ENCODE measurements around the gene MTHFD1L. TPM values are rescaled to one million over a fixed set of nuclear protein-coding genes. Genes with fewer than 3 reads are reported as not detected.

The MTHFD1L gene
- total RNA-seq, 1 donor from 2014 or later: 107 TPM

GRCh38 chr6:151054306-151054705 is 188.8 kb downstream of the MTHFD1L start:
- Histone ChIP-seq H3K4me3 (ENCODE audit: insufficient read depth, low read depth, low read length) (no peak overlapping the region), H3K36me3 (ENCODE audit: insufficient read depth, low read length) (peaks cover 4% of the 10 kb centered on the region), H3K4me2 (ENCODE audit: low read length) (no peak overlapping the region), H3K27ac (ENCODE audit: low read depth, low read length) (no peak overlapping the region), H2AFZ (ENCODE audit: low read depth, low read length) (no peak overlapping the region), H3K79me2 (ENCODE audit: insufficient read depth, low read length) (peaks cover 3% of the 10 kb centered on the region), H3K4me1 (ENCODE audit: insufficient read depth, low read length) (peaks cover 10% of the 10 kb centered on the region), H3K9ac (ENCODE audit: low read length) (peak overlapping the region; percentile 15), H4K20me1 (ENCODE audit: insufficient read depth, low read length) (no peaks in the 10 kb centered on the region), H3K27me3 (ENCODE audit: insufficient read depth, low read length) (no peaks in the 10 kb centered on the region), H3K9me3 (ENCODE audit: insufficient read depth, low read depth, low read length) (no peaks in the 10 kb centered on the region)
- H3K9me3 Mint-ChIP-seq (ENCODE audit: unreplicated experiment): no peaks in the 10 kb centered on the region
- H3K4me3 Mint-ChIP-seq (ENCODE audit: unreplicated experiment): no peak overlapping the region
- no peaks in the 10 kb centered on the region for H3K27me3 Mint-ChIP-seq (ENCODE audit: low read depth, unreplicated experiment)
- H3K4me1 Mint-ChIP-seq (ENCODE audit: low read depth, unreplicated experiment): no peaks in the 10 kb centered on the region
- TF ChIP-seq EZH2 (IDR thresholded peaks at IDR 0.05; ENCODE audit: insufficient read depth, low read length): no peak
- TF ChIP-seq, protein P1, sequence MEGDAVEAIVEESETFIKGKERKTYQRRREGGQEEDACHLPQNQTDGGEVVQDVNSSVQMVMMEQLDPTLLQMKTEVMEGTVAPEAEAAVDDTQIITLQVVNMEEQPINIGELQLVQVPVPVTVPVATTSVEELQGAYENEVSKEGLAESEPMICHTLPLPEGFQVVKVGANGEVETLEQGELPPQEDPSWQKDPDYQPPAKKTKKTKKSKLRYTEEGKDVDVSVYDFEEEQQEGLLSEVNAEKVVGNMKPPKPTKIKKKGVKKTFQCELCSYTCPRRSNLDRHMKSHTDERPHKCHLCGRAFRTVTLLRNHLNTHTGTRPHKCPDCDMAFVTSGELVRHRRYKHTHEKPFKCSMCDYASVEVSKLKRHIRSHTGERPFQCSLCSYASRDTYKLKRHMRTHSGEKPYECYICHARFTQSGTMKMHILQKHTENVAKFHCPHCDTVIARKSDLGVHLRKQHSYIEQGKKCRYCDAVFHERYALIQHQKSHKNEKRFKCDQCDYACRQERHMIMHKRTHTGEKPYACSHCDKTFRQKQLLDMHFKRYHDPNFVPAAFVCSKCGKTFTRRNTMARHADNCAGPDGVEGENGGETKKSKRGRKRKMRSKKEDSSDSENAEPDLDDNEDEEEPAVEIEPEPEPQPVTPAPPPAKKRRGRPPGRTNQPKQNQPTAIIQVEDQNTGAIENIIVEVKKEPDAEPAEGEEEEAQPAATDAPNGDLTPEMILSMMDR (IDR thresholded peaks at IDR 0.05; ENCODE audit: insufficient read depth, low read depth, low read length): no peak
- no peak for FAIRE-seq
- no peak overlapping the region for H3K27ac Mint-ChIP-seq (ENCODE audit: unreplicated experiment)
- peak; percentile 36 for DNase-seq (ENCODE audit: low read depth)
- peaks cover 11% of the 10 kb centered on the region for H3K36me3 Mint-ChIP-seq (ENCODE audit: low read depth, unreplicated experiment)

DNA sequence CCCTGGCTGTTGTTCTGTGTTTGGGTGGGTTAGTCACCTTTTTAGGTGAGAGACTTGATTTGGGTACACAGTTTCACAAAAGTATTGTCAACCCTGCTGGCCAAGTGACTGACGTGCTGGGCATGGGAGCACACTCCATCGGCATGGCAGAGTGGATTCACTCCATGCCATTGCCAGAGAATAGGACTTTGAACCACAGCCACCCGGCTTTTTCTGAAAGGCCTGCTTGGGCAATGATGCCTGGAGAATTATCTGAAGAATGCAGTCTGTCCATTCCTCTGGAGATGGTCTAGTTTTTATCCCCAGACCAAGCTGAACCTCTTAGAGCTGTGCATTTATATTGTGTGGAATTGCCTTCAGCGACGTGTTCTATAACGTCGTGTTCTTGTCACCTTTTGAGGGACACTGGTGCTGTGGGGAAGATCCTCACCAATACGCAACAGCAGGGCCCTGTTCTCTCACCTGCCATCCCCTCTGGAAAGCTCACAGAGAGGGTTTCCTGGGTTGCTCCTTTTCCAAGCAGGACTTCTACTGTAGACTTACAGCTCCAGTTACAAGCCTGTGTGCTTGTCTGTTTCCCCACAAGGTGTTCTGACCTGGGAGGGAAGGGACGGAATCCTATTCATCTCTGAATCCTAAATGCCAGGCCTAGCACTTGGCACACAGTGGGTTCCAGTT is 190.9 kb downstream of the MTHFD1L start:
- Mint-ChIP-seq H3K27me3 (ENCODE audit: low read depth, unreplicated experiment) (no peaks in the 10 kb centered on the region), H3K4me3 (ENCODE audit: unreplicated experiment) (no peak overlapping the region), H3K9me3 (ENCODE audit: unreplicated experiment) (no peaks in the 10 kb centered on the region), H3K27ac (ENCODE audit: unreplicated experiment) (peak overlapping the region; percentile 9), H3K4me1 (ENCODE audit: low read depth, unreplicated experiment) (peaks cover 17% of the 10 kb centered on the region), H3K36me3 (ENCODE audit: low read depth, unreplicated experiment) (peaks cover 10% of the 10 kb centered on the region)
- no peaks in the 10 kb centered on the region for H3K27me3 ChIP-seq (ENCODE audit: insufficient read depth, low read length)
- peaks cover 7% of the 10 kb centered on the region for H3K79me2 ChIP-seq (ENCODE audit: insufficient read depth, low read length)
- no peak overlapping the region for H3K4me3 ChIP-seq (ENCODE audit: insufficient read depth, low read depth, low read length)
- no peaks in the 10 kb centered on the region for H3K9me3 ChIP-seq (ENCODE audit: insufficient read depth, low read depth, low read length)
- peaks cover 4% of the 10 kb centered on the region for H3K36me3 ChIP-seq (ENCODE audit: insufficient read depth, low read length)
- no peak for FAIRE-seq
- H2AFZ ChIP-seq (ENCODE audit: low read depth, low read length): no peak overlapping the region
- H4K20me1 ChIP-seq (ENCODE audit: insufficient read depth, low read length): no peaks in the 10 kb centered on the region
- no peak for TF ChIP-seq EZH2 (IDR thresholded peaks at IDR 0.05; ENCODE audit: insufficient read depth, low read length)
- TF ChIP-seq, protein P1 (IDR thresholded peaks at IDR 0.05; ENCODE audit: insufficient read depth, low read depth, low read length): no peak
- H3K4me1 ChIP-seq (ENCODE audit: insufficient read depth, low read length): peaks cover 30% of the 10 kb centered on the region
- H3K4me2 ChIP-seq (ENCODE audit: low read length): no peak overlapping the region
- DNase-seq (ENCODE audit: low read depth): no peak
- no peak overlapping the region for H3K27ac ChIP-seq (ENCODE audit: low read depth, low read length)
- no peak overlapping the region for H3K9ac ChIP-seq (ENCODE audit: low read length)

DNA sequence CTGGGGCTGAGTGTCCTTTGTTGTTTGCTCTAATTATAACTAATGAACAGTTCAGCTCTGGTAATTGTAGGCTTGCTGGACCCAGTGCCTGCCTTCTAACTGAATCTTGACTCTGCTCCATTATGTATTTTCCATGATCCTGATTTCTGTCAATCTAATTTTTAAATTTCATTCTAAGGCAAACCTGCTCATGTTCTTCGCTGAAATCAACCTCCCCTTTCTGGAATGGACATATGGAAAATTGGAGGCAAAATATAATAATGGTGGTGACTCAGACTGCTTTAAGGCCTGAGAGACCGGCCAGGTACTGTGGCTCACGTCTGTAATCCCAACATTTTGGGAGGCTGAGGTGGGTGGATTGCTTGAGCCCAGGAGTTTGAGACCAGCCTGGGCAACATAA is 191.6 kb downstream of the MTHFD1L start:
- H3K4me1 ChIP-seq (ENCODE audit: insufficient read depth, low read length): peaks cover 31% of the 10 kb centered on the region
- no peaks in the 10 kb centered on the region for H3K27me3 Mint-ChIP-seq (ENCODE audit: low read depth, unreplicated experiment)
- H3K36me3 ChIP-seq (ENCODE audit: insufficient read depth, low read length): peaks cover 4% of the 10 kb centered on the region
- no peak for FAIRE-seq
- TF ChIP-seq, protein P1 (IDR thresholded peaks at IDR 0.05; ENCODE audit: insufficient read depth, low read depth, low read length): no peak
- no peak for TF ChIP-seq EZH2 (IDR thresholded peaks at IDR 0.05; ENCODE audit: insufficient read depth, low read length)
- peaks cover 6% of the 10 kb centered on the region for H3K36me3 Mint-ChIP-seq (ENCODE audit: low read depth, unreplicated experiment)
- H3K4me2 ChIP-seq (ENCODE audit: low read length): no peak overlapping the region
- H3K27me3 ChIP-seq (ENCODE audit: insufficient read depth, low read length): no peaks in the 10 kb centered on the region
- no peak overlapping the region for H3K4me3 ChIP-seq (ENCODE audit: insufficient read depth, low read depth, low read length)
- peaks cover 17% of the 10 kb centered on the region for H3K4me1 Mint-ChIP-seq (ENCODE audit: low read depth, unreplicated experiment)
- no peak overlapping the region for H3K9ac ChIP-seq (ENCODE audit: low read length)
- no peak overlapping the region for H3K27ac Mint-ChIP-seq (ENCODE audit: unreplicated experiment)
- H4K20me1 ChIP-seq (ENCODE audit: insufficient read depth, low read length): no peaks in the 10 kb centered on the region
- H3K9me3 ChIP-seq (ENCODE audit: insufficient read depth, low read depth, low read length): no peaks in the 10 kb centered on the region
- no peak overlapping the region for H2AFZ ChIP-seq (ENCODE audit: low read depth, low read length)
- no peaks in the 10 kb centered on the region for H3K9me3 Mint-ChIP-seq (ENCODE audit: unreplicated experiment)
- H3K4me3 Mint-ChIP-seq (ENCODE audit: unreplicated experiment): no peak overlapping the region
- DNase-seq (ENCODE audit: low read depth): no peak
- no peak overlapping the region for H3K27ac ChIP-seq (ENCODE audit: low read depth, low read length)
- H3K79me2 ChIP-seq (ENCODE audit: insufficient read depth, low read length): peaks cover 8% of the 10 kb centered on the region

All from astrocyte (in vitro differentiated cells and primary cell).